ENCODE results near the gene SRSF12.

DNA sequence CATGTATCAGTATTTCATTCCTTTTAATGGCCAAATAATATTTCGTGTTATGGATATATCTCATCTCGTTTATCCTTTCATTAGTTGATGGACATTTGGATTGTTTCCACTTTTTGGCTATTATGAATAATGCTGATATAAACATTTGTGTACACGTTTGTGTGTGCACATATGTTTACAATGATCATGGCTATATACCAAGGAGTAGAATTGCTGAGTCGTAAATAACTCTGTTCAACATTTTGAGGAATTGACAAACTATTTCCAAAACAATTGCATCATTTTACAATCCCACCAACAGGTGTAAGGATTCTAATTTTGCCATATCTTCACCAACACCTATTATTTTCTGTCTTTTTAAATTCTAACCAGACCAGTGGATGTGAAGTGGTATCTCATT lies 63.7 kb downstream of the SRSF12 start:
- no peak for TF ChIP-seq CTCF (IDR thresholded peaks at IDR 0.05 in 4 of 5, conservative IDR thresholded peaks at IDR 0.05 in 1 of 5)
- TF ChIP-seq POLR2A (IDR thresholded peaks at IDR 0.05) = no peak

Data from gastrocnemius medialis (tissue), 4 donors.